DND-41 (cell line): ENCODE data around the gene STKLD1.
A peak's percentile ranks its signal among the peaks of the same experiment; 100 is the strongest.

Experiments used
- ATAC-seq: fragments of 200-7000 bp; cut with Tn5 transposase; 3 replicates; pipeline ENCODE4 v1.9.1; 2021; ENCODE audit warnings: low read depth; ENCODE audit not compliant: insufficient read depth
- DNase-seq: peaks from one replicate; pipeline ENCODE4 v3.0.0-alpha.2; 2020
- H2AFZ ChIP-seq: 2 replicates; pipeline ENCODE4 v1.6.0; 2012; ENCODE audit warnings: low read depth, low read length
- H3K27ac ChIP-seq: 2 replicates; pipeline ENCODE4 v1.5.1; 2012; ENCODE audit warnings: low read length, inconsistent platforms
- H3K27me3 ChIP-seq: fragments of 200-600 bp; sonication (generic); 2 replicates; pipeline ENCODE4 v1.6.0; 2012; ENCODE audit warnings: low read length, mild to moderate bottlenecking, inconsistent platforms; ENCODE audit not compliant: insufficient read depth, poor library complexity
- H3K36me3 ChIP-seq: 2 replicates; pipeline ENCODE4 v1.5.1; 2012; ENCODE audit warnings: low read length, inconsistent platforms; ENCODE audit not compliant: insufficient read depth
- H3K4me1 ChIP-seq: 2 replicates; pipeline ENCODE4 v1.5.1; 2012; ENCODE audit warnings: mild to moderate bottlenecking, low read length; ENCODE audit not compliant: insufficient read depth
- H3K4me2 ChIP-seq: 2 replicates; pipeline ENCODE4 v1.6.0; 2012; ENCODE audit warnings: mild to moderate bottlenecking, moderate library complexity, low read length, inconsistent platforms; ENCODE audit not compliant: insufficient read depth
- H3K4me3 ChIP-seq, 2 experiments: fragments of 200-600 bp in 1 of 2; shearing (Covaris generic) in 1 of 2; 2 replicates each; pipeline ENCODE4 v1.5.1; 2012 to 2016; ENCODE audit warnings: inconsistent platforms in 2 of 2, low read length in 2 of 2, mild to moderate bottlenecking in 2 of 2, low read depth in 1 of 2, moderate library complexity in 1 of 2
- H3K79me2 ChIP-seq: 2 replicates; pipeline ENCODE4 v1.6.0; 2012; ENCODE audit warnings: low read length, inconsistent platforms; ENCODE audit not compliant: insufficient read depth
- H3K9ac ChIP-seq: 2 replicates; pipeline ENCODE4 v1.6.0; 2012; ENCODE audit warnings: low read depth, mild to moderate bottlenecking, inconsistent platforms, low read length, moderate library complexity
- H3K9me3 ChIP-seq: 2 replicates; pipeline ENCODE4 v1.5.1; 2012; ENCODE audit warnings: low read length, moderate library complexity, mild to moderate bottlenecking, inconsistent platforms; ENCODE audit not compliant: insufficient read depth, severe bottlenecking
- H4K20me1 ChIP-seq: 2 replicates; pipeline ENCODE4 v1.6.0; 2012; ENCODE audit warnings: low read length; ENCODE audit not compliant: insufficient read depth
- CTCF ChIP-seq: IDR thresholded peaks from 2 replicates; pipeline ENCODE4 v1.5.1; 2012; ENCODE audit warnings: borderline replicate concordance, low read length, moderate library complexity, mild to moderate bottlenecking; ENCODE audit not compliant: poor library complexity, severe bottlenecking; ENCODE audit errors: extremely low read depth
- EZH2 ChIP-seq: IDR thresholded peaks from 3 replicates; pipeline ENCODE4 v1.6.1; 2012; ENCODE audit warnings: borderline replicate concordance, low read depth, mild to moderate bottlenecking, moderate library complexity, low read length, inconsistent platforms; ENCODE audit not compliant: severe bottlenecking

Gene STKLD1

GRCh38 chr9:133406480-133407307 is 30.5 kb downstream of the STKLD1 start:
- peak; percentile 67 for DNase-seq
- peaks cover 15% of the 10 kb centered on the region for H4K20me1 ChIP-seq
- peak; percentile 85 for TF ChIP-seq CTCF
- TF ChIP-seq EZH2 = no peak

GRCh38 chr9:133408042-133408441 is 31.9 kb downstream of the STKLD1 start:
- Histone ChIP-seq H3K4me2 (no peak overlapping the region), H3K36me3 (peaks cover 71% of the 10 kb centered on the region), H3K9me3 (no peaks in the 10 kb centered on the region)

More at GRCh38 chr9:133406480-133407307, 30.5 kb downstream of the STKLD1 start:
- Histone ChIP-seq H3K4me2 (no peak overlapping the region), H3K4me1 (no peaks in the 10 kb centered on the region), H3K27ac (no peak overlapping the region), H3K27me3 (no peaks in the 10 kb centered on the region), H3K4me3 (no peak overlapping the region), H3K9ac (no peak overlapping the region), H3K9me3 (no peaks in the 10 kb centered on the region), H3K36me3 (peaks cover 59% of the 10 kb centered on the region), H3K79me2 (no peaks in the 10 kb centered on the region), H2AFZ (no peak overlapping the region)
- ATAC-seq = peak; percentile 87

GRCh38 chr9:133415170-133415569 is 39.0 kb downstream of the STKLD1 start:
- TF ChIP-seq EZH2 = no peak
- Histone ChIP-seq H3K4me3 (no peak overlapping the region; a peak in 1 of 4 replicates), H3K9ac (no peak overlapping the region), H3K79me2 (peaks cover 47% of the 10 kb centered on the region), H2AFZ (no peak overlapping the region), H3K4me2 (peak overlapping the region; percentile 93; the same call in 1 of the 2 replicates), H3K27ac (no peak overlapping the region), H3K4me1 (peaks cover 38% of the 10 kb centered on the region), H3K9me3 (no peaks in the 10 kb centered on the region), H3K36me3 (peaks cover 60% of the 10 kb centered on the region), H4K20me1 (peaks cover 24% of the 10 kb centered on the region; the same call in 1 of the 2 replicates), H3K27me3 (no peaks in the 10 kb centered on the region)
- ATAC-seq (no peak), DNase-seq (no peak)

More at GRCh38 chr9:133408042-133408441, 31.9 kb downstream of the STKLD1 start:
- H3K4me1 ChIP-seq = no peaks in the 10 kb centered on the region
- ATAC-seq (no peak), DNase-seq (no peak)
- H3K27me3 ChIP-seq = no peaks in the 10 kb centered on the region
- no peak overlapping the region for H3K27ac ChIP-seq
- H3K4me3 ChIP-seq = no peak overlapping the region
- H3K9ac ChIP-seq = no peak overlapping the region
- H4K20me1 ChIP-seq = peaks cover 21% of the 10 kb centered on the region
- TF ChIP-seq CTCF = no peak
- no peak for TF ChIP-seq EZH2
- no peak overlapping the region for H2AFZ ChIP-seq
- no peaks in the 10 kb centered on the region; the same call in 1 of the 2 replicates for H3K79me2 ChIP-seq
